Lung (tissue), 12 donors: ENCODE data around the gene POLE. TPM values are rescaled to one million over a fixed set of nuclear protein-coding genes. Genes with fewer than 3 reads are reported as not detected.

Experiments used
- ATAC-seq: fragments of 200-7000 bp; cut with Tn5 transposase; one replicate; pipeline ENCODE4 v1.9.1; 2020; ENCODE audit warnings: moderate number of reproducible peaks; ENCODE audit not compliant: insufficient read depth, low FRiP score
- DNase-seq, 3 donors: peaks; one replicate each; pipeline ENCODE4 v3.0.0-alpha.2; 2013 to 2017
- H3K27ac ChIP-seq, 2 donors: one replicate each; pipeline ENCODE4 v1.5.1; 2013; ENCODE audit warnings: mild to moderate bottlenecking in 2 of 2, moderate library complexity in 2 of 2, control low read depth in 1 of 2, inconsistent platforms in 1 of 2, low read depth in 1 of 2, low read length in 1 of 2
- H3K27me3 ChIP-seq, 3 donors: one replicate each; pipeline ENCODE4 v1.5.1; 2013; ENCODE audit warnings: low read length in 2 of 3; ENCODE audit not compliant: control insufficient read depth in 3 of 3, insufficient read depth in 3 of 3
- H3K36me3 ChIP-seq, 4 donors: one replicate each; pipeline ENCODE4 v1.5.1; 2013; ENCODE audit warnings: low read length in 4 of 4, mild to moderate bottlenecking in 1 of 4, moderate library complexity in 1 of 4; ENCODE audit not compliant: control insufficient read depth in 4 of 4, insufficient read depth in 4 of 4
- H3K4me1 ChIP-seq, 5 donors: one replicate each; pipeline ENCODE4 v1.5.1; 2013; ENCODE audit warnings: low read length in 5 of 5, mild to moderate bottlenecking in 2 of 5, moderate library complexity in 1 of 5; ENCODE audit not compliant: control insufficient read depth in 5 of 5, insufficient read depth in 5 of 5
- H3K4me3 ChIP-seq: one replicate; pipeline ENCODE4 v1.5.1; 2013; ENCODE audit warnings: mild to moderate bottlenecking, control low read depth, moderate library complexity
- H3K9ac ChIP-seq, 2 donors: one replicate each; pipeline ENCODE4 v1.5.1; 2013; ENCODE audit warnings: low read length in 2 of 2, control low read depth in 1 of 2; ENCODE audit not compliant: insufficient read depth in 1 of 2
- H3K9me3 ChIP-seq, 4 donors: one replicate each; pipeline ENCODE4 v1.5.1; 2013; ENCODE audit warnings: low read length in 3 of 4, mild to moderate bottlenecking in 1 of 4, moderate library complexity in 1 of 4; ENCODE audit not compliant: control insufficient read depth in 4 of 4, insufficient read depth in 3 of 4
- WGBS, 2 donors: extraction: QIAGEN DNeasy Blood & Tissue Kit; methylation state at CpG; one replicate each; pipeline ENCODE4 v1.1.7; 2013; 5-methylcytosine and 5-hydroxymethylcytosine counted together
- polyA plus RNA-seq, 2 donors: library from polyadenylated mRNA; stranded (reverse); fragments of 200-250 nt; gene quantifications; one replicate each; pipeline ENCODE4 v1.2.1, GENCODE V29; 2013
- total RNA-seq, 2 donors: library from RNA; depleted of rRNA in 1 of 2; stranded (reverse); fragments of >200 nt in 1 of 2; gene quantifications; one replicate each; pipeline ENCODE4 v1.2.1, GENCODE V29; 2014 to 2021
- TF ChIP-seq, protein P1 (sequence below): IDR thresholded peaks from 2 replicates; pipeline ENCODE4 v1.5.1; 2012; ENCODE audit warnings: mild to moderate bottlenecking; ENCODE audit errors: control extremely low read depth, extremely low read depth
- donor health status: control.
- donor health status: control.
- donor health status: Bipolar disorder and iron deficiency.
- donor health status: healthy.
- donor health status: DM: yes; HTN: yes; CAD: no.

Gene POLE
- total and polyA plus RNA-seq, 4 donors = 9.3 to 49.9 (median 25.3) TPM

DNA sequence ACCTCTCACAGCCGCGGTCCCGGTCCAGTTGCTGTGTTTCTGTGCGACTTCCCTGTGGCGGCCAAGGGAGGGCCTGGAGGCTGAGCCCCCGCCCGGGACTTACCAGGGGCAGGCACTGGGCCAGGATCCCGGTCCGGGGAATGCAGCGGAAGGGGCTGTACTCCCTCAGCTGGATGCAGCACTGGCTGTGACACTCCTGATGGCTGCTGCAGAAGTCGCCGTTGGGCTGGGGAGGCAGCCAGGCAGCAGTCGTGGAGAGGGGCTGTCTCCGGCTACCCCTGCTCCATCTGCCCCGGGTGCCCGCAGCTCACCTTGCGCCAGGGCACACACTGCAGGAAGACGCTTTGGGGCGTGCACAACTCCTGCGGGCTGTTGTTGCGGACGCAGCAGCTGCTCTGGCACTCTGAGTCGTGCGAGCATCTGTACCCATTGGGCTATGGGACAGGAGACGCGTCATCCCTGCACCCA, 83.0 kb downstream of the POLE start:
- no peaks in the 10 kb centered on the region for H3K36me3 ChIP-seq
- peak overlapping the region; percentile 71 to 74 for H3K27ac ChIP-seq
- DNase-seq = peak; percentile 77 to 87 (median 79)
- peaks cover 0 to 39% (median 9%) of the 10 kb centered on the region in 3 donors for H3K27me3 ChIP-seq
- TF ChIP-seq, protein P1, sequence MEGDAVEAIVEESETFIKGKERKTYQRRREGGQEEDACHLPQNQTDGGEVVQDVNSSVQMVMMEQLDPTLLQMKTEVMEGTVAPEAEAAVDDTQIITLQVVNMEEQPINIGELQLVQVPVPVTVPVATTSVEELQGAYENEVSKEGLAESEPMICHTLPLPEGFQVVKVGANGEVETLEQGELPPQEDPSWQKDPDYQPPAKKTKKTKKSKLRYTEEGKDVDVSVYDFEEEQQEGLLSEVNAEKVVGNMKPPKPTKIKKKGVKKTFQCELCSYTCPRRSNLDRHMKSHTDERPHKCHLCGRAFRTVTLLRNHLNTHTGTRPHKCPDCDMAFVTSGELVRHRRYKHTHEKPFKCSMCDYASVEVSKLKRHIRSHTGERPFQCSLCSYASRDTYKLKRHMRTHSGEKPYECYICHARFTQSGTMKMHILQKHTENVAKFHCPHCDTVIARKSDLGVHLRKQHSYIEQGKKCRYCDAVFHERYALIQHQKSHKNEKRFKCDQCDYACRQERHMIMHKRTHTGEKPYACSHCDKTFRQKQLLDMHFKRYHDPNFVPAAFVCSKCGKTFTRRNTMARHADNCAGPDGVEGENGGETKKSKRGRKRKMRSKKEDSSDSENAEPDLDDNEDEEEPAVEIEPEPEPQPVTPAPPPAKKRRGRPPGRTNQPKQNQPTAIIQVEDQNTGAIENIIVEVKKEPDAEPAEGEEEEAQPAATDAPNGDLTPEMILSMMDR = no peak
- peak overlapping the region in 1 of 2 donors; percentile 13 for H3K9ac ChIP-seq
- H3K9me3 ChIP-seq = no peaks in the 10 kb centered on the region
- peaks cover 0 to 36% (median 7%) of the 10 kb centered on the region in 5 donors for H3K4me1 ChIP-seq
- peak overlapping the region; percentile 21 for H3K4me3 ChIP-seq
- ATAC-seq = no peak
- WGBS, 2 donors = 29 to 53% methylated on average over 22 to 26 of the region's 26 CpGs

- peaks cover 0 to 32% (median 4%) of the 10 kb centered on the region in 3 donors for H3K27me3 ChIP-seq
Measured at GRCh38 chr12:132603240-132604150, 83.6 kb downstream of the POLE start.

GRCh38 chr12:132602572-132603239, 84.4 kb downstream of the POLE start:
- H3K27ac ChIP-seq = peak overlapping the region in 1 of 2 donors; percentile 71
- no peak overlapping the region for H3K4me3 ChIP-seq
- H3K9ac ChIP-seq = peak overlapping the region in 1 of 2 donors; percentile 26
- 38 to 47% methylated on average over 29 of the region's 29 CpGs for WGBS, 2 donors
- peaks cover 0 to 36% (median 7%) of the 10 kb centered on the region in 5 donors for H3K4me1 ChIP-seq
- DNase-seq (peak; percentile 77 to 84 (median 84)), ATAC-seq (no peak)
- no peaks in the 10 kb centered on the region for H3K36me3 ChIP-seq
- H3K9me3 ChIP-seq = no peaks in the 10 kb centered on the region
- peaks cover 0 to 25% (median 4%) of the 10 kb centered on the region in 3 donors for H3K27me3 ChIP-seq
- TF ChIP-seq, protein P1 = no peak

More at GRCh38 chr12:132603240-132604150, 83.6 kb downstream of the POLE start:
- TF ChIP-seq, protein P1 = no peak
- ATAC-seq (no peak), DNase-seq (peak in 2 of 3 donors; percentile 52 to 57)
- Histone ChIP-seq H3K36me3 (no peaks in the 10 kb centered on the region), H3K9ac (peak overlapping the region in 1 of 2 donors; percentile 13), H3K4me3 (peak overlapping the region; percentile 21), H3K27ac (peak overlapping the region; percentile 71 to 74), H3K9me3 (no peaks in the 10 kb centered on the region), H3K4me1 (peaks cover 0 to 36% (median 7%) of the 10 kb centered on the region in 5 donors)
- WGBS, 2 donors = 29 to 44% methylated on average over 53 to 67 of the region's 67 CpGs
